Skeletal muscle tissue (tissue), 4 donors: ENCODE results near the gene DNAJC12. TPM values are rescaled to one million over a fixed set of nuclear protein-coding genes. Genes with fewer than 3 reads are reported as not detected.

Experiments
- H3K27ac ChIP-seq: one replicate; pipeline ENCODE4 v1.7.0; 2013; ENCODE audit warnings: mild to moderate bottlenecking, low read depth, low read length, inconsistent platforms
- H3K27me3 ChIP-seq, 3 donors: one replicate each; pipeline ENCODE4 v1.7.0; 2013; ENCODE audit warnings: low read length in 3 of 3; ENCODE audit not compliant: control insufficient read depth in 3 of 3, insufficient read depth in 3 of 3
- H3K36me3 ChIP-seq, 3 donors: one replicate each; pipeline ENCODE4 v1.7.0; 2013; ENCODE audit warnings: low read length in 3 of 3; ENCODE audit not compliant: control insufficient read depth in 3 of 3, insufficient read depth in 3 of 3
- H3K4me1 ChIP-seq, 3 donors: one replicate each; pipeline ENCODE4 v1.7.0; 2013; ENCODE audit warnings: low read length in 3 of 3, mild to moderate bottlenecking in 3 of 3; ENCODE audit not compliant: control insufficient read depth in 3 of 3, insufficient read depth in 3 of 3
- H3K4me3 ChIP-seq, 3 donors: one replicate each; pipeline ENCODE4 v1.7.0; 2013; ENCODE audit warnings: low read length in 3 of 3
- H3K9ac ChIP-seq, 3 donors: one replicate each; pipeline ENCODE4 v1.7.0; 2013; ENCODE audit warnings: low read length in 3 of 3, mild to moderate bottlenecking in 3 of 3, moderate library complexity in 2 of 3, low read depth in 1 of 3
- H3K9me3 ChIP-seq, 3 donors: one replicate each; pipeline ENCODE4 v1.7.0; 2013; ENCODE audit warnings: low read length in 3 of 3; ENCODE audit not compliant: control insufficient read depth in 3 of 3
- total RNA-seq: library from RNA; depleted of rRNA; stranded (reverse); fragments of >200 nt; gene quantifications from one replicate; pipeline ENCODE4 v1.2.3, GENCODE V29; 2014
- donor health status: Osteomylitis.

DNAJC12 gene
- total RNA-seq, 1 donor from 2014 or later = 3.1 TPM

- H3K9ac ChIP-seq = no peak overlapping the region
- no peaks in the 10 kb centered on the region for H3K36me3 ChIP-seq
- H3K27me3 ChIP-seq = no peaks in the 10 kb centered on the region
- no peaks in the 10 kb centered on the region for H3K9me3 ChIP-seq
- no peak overlapping the region for H3K27ac ChIP-seq
- no peaks in the 10 kb centered on the region for H3K4me1 ChIP-seq
- no peak overlapping the region for H3K4me3 ChIP-seq
Observed at GRCh38 chr10:67864607-67865371, 26.8 kb upstream of the DNAJC12 start.

- H3K9me3 ChIP-seq = no peaks in the 10 kb centered on the region
- no peak overlapping the region for H3K4me3 ChIP-seq
- no peaks in the 10 kb centered on the region for H3K36me3 ChIP-seq
- no peaks in the 10 kb centered on the region for H3K27me3 ChIP-seq
- H3K4me1 ChIP-seq = no peaks in the 10 kb centered on the region
- H3K27ac ChIP-seq = no peak overlapping the region
- H3K9ac ChIP-seq = no peak overlapping the region
Observed at GRCh38 chr10:67863094-67863493, 25.1 kb upstream of the DNAJC12 start.

- H3K27ac ChIP-seq = no peak overlapping the region
- no peaks in the 10 kb centered on the region for H3K36me3 ChIP-seq
Observed at GRCh38 chr10:67861750-67862432, 23.9 kb upstream of the DNAJC12 start.

GRCh38 chr10:67858971-67859370 lies 21.0 kb upstream of the DNAJC12 start:
- Histone ChIP-seq H3K36me3 (no peaks in the 10 kb centered on the region), H3K9me3 (no peaks in the 10 kb centered on the region), H3K4me1 (no peaks in the 10 kb centered on the region), H3K4me3 (no peak overlapping the region), H3K9ac (no peak overlapping the region), H3K27ac (no peak overlapping the region), H3K27me3 (no peaks in the 10 kb centered on the region)

More at GRCh38 chr10:67861750-67862432, 23.9 kb upstream of the DNAJC12 start:
- H3K9me3 ChIP-seq = no peaks in the 10 kb centered on the region
- no peak overlapping the region for H3K4me3 ChIP-seq
- no peaks in the 10 kb centered on the region for H3K27me3 ChIP-seq
- H3K9ac ChIP-seq = no peak overlapping the region
- no peaks in the 10 kb centered on the region for H3K4me1 ChIP-seq

- peaks cover 0 to 5% (median 3%) of the 10 kb centered on the region in 3 donors for H3K4me1 ChIP-seq
- no peaks in the 10 kb centered on the region for H3K9me3 ChIP-seq
- no peak overlapping the region for H3K9ac ChIP-seq
- H3K27ac ChIP-seq = no peak overlapping the region
- H3K36me3 ChIP-seq = no peaks in the 10 kb centered on the region
- no peaks in the 10 kb centered on the region for H3K27me3 ChIP-seq
- no peak overlapping the region for H3K4me3 ChIP-seq
Observed at GRCh38 chr10:67853512-67853911, 15.5 kb upstream of the DNAJC12 start.

GRCh38 chr10:67852761-67853160 lies 14.8 kb upstream of the DNAJC12 start:
- Histone ChIP-seq H3K27ac (no peak overlapping the region), H3K27me3 (no peaks in the 10 kb centered on the region), H3K36me3 (no peaks in the 10 kb centered on the region), H3K4me1 (peaks cover 0 to 5% (median 3%) of the 10 kb centered on the region in 3 donors), H3K9ac (no peak overlapping the region), H3K9me3 (no peaks in the 10 kb centered on the region), H3K4me3 (no peak overlapping the region)

GRCh38 chr10:67851186-67851585 lies 13.2 kb upstream of the DNAJC12 start:
- H3K4me3 ChIP-seq = no peak overlapping the region
- no peaks in the 10 kb centered on the region for H3K9me3 ChIP-seq
- peaks cover 0 to 5% (median 3%) of the 10 kb centered on the region in 3 donors for H3K4me1 ChIP-seq
- H3K27me3 ChIP-seq = no peaks in the 10 kb centered on the region
- H3K27ac ChIP-seq = no peak overlapping the region
- H3K9ac ChIP-seq = no peak overlapping the region
- no peaks in the 10 kb centered on the region for H3K36me3 ChIP-seq

GRCh38 chr10:67849331-67850011 lies 11.5 kb upstream of the DNAJC12 start:
- H3K36me3 ChIP-seq = no peaks in the 10 kb centered on the region
- peak overlapping the region; percentile 93 to 100 (median 100) for H3K9ac ChIP-seq
- no peaks in the 10 kb centered on the region for H3K9me3 ChIP-seq
- peaks cover 0 to 5% (median 3%) of the 10 kb centered on the region in 3 donors for H3K4me1 ChIP-seq
- H3K27me3 ChIP-seq = no peaks in the 10 kb centered on the region
- peak overlapping the region; percentile 82 to 97 (median 96) for H3K4me3 ChIP-seq
- H3K27ac ChIP-seq = peak overlapping the region; percentile 95

- H3K27me3 ChIP-seq = no peaks in the 10 kb centered on the region
- no peak overlapping the region for H3K27ac ChIP-seq
- peaks cover 0 to 3% (median 0%) of the 10 kb centered on the region in 3 donors for H3K9me3 ChIP-seq
- H3K9ac ChIP-seq = no peak overlapping the region
- H3K4me1 ChIP-seq = no peaks in the 10 kb centered on the region
- H3K4me3 ChIP-seq = no peak overlapping the region
- H3K36me3 ChIP-seq = no peaks in the 10 kb centered on the region
Observed at GRCh38 chr10:67843284-67843683, 5.3 kb upstream of the DNAJC12 start.

GRCh38 chr10:67841737-67842136 lies 3.7 kb upstream of the DNAJC12 start:
- H3K36me3 ChIP-seq = no peaks in the 10 kb centered on the region
- H3K9me3 ChIP-seq = peaks cover 0 to 3% (median 0%) of the 10 kb centered on the region in 3 donors
- H3K27ac ChIP-seq = no peak overlapping the region
- no peak overlapping the region for H3K4me3 ChIP-seq
- no peak overlapping the region for H3K9ac ChIP-seq
- no peaks in the 10 kb centered on the region for H3K27me3 ChIP-seq
- H3K4me1 ChIP-seq = no peaks in the 10 kb centered on the region
